ENCODE data around the gene THAP3.
A peak's percentile ranks its signal among the peaks of the same experiment; 100 is the strongest.

Gene THAP3

DNA sequence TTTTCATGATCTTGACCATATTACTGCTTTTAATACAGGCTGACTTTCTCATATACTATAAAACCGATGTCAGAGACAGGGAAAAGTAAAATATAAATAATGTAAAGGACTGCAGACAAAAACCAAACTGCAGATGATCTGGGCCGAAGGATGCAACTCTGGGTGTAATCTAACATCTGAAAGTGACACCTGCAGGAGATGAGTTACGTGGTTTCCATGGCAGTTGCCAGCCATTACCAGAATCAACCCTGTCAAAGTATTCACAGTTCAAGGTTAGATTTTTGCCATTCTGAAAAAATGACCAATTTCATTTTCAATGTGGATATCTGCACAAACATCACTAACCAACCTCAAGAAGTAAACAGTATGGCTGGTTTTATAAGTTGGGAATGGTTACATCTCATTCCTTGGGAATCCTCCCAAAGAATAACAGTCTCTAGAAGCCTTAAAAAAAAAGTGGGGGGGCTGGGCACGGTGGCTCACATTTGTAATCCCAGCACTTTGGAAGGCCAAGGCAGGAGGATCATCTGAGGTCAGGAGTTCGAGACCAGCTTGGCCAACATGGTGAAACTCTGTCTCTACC, 49.2 kb downstream of the THAP3 start:
- DNase-seq (ENCODE audit: low read depth) = no peak

GRCh38 chr1:6674771-6675170, 50.1 kb downstream of the THAP3 start:
- no peak for DNase-seq (ENCODE audit: low read depth)

DNA sequence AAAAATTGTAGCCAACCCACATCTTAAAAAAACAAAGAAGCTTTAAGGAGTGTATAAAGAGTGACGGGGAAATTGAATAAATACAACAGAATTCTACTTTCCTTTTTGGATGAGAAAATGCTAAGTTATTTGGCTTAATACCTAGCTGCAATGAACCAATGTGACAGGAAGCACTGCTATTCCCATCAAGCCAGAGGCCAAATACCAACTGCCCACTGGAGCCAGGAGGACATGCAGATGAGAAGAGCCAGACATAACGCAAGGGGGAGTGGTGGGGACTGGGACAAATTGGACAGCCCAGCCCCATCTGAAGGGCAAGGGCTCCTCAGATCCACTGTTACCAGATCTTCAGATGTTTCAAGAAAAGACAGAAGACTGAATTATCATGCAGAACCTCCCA, 51.3 kb downstream of the THAP3 start:
- DNase-seq (ENCODE audit: low read depth) = peak; percentile 11

All from iris pigment epithelial cell (primary cell).